Dedifferentiated amniotic fluid mesenchymal stem cell (primary cell): Measurements from ENCODE around the gene DNAH6.
"Not testable (repeated sequence)": the region's sequence is repeated elsewhere in the genome, so short reads cannot be mapped to it uniquely, and the experiment has no call there.

Experiments used
- DNase-seq: peaks from one replicate; pipeline ENCODE4 v3.0.0-alpha.2; 2016; ENCODE audit errors: extremely low spot score

The DNAH6 gene

DNA sequence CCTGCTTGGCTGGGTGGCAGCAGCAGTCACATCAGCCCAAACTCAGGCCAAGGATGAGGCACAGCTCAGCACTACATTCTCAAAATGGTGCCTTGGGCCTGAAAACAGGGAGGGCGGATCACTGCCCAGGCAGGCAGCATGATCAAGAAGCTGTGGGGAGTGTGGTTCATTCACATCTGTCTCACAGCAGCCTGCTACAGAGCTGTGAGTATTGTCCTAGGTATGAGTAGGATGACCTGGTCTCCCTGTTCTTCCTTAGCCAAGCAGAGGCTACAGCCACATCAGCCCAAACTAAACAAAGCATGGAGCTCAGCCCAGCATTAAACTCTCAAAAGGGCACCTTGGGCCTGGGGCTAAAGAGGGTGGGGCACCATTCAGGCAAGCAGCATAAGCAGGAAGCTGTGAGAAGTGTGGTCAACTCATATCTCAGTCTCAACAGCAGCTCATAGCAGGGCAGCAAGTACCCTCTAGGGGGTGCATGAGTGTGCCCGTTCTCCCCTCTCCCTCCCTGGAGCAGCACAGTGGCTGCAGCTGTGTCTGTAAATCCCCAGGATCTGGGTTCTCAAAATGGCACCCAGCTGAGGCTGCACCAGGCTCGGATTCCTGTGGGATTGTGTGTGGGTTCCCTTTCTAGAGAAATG, 225.0 kb downstream of the DNAH6 start:
- no peak for DNase-seq

DNA sequence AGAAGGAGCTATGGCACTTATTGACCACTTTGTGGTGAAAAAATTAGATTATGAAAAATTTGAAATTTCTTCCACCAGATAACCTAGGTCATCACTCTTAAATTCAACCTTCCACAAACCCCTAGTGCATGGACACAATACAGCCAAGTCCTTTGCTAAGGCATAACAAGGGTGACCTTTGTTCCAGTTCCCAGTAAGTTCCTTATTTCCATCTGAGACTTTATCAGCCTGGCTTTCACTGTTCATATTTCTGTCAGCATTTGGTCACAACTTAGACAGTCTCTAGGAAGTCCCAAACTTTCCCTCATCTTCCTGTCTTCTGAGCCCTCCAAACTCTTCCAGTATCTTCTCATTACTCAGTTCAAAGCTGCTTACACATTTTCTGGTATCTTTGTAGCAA, 232.0 kb downstream of the DNAH6 start:
- no peak for DNase-seq

DNA sequence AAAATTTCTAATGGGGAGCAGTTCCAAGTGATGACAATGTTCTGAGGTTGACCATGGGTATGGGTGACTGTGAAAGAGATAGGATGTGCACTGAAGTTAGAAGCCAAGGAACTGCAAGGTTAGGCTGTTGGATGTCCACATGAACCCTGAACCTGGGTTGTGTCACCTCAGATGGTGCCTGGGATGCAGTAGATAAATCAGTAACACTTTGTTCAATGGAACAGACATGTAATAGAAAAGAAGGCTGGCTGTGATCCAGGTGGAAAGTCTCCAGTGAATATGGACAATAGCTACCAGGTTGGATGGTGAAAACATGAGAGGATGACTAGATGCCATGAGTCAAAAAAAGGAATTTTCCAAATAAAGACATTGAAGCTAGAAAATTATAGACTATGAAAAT, 233.1 kb downstream of the DNAH6 start:
- no peak for DNase-seq

- DNase-seq, result no peak
Measured at GRCh38 chr2:84755096-84755495, 238.8 kb downstream of the DNAH6 start.

- no peak for DNase-seq
Measured at GRCh38 chr2:84757648-84758047, 241.3 kb downstream of the DNAH6 start.

- DNase-seq, result no peak
Measured at GRCh38 chr2:84766791-84767190, 250.5 kb downstream of the DNAH6 start.

- no peak for DNase-seq
Measured at GRCh38 chr2:84768840-84769239, 252.5 kb downstream of the DNAH6 start.

DNA sequence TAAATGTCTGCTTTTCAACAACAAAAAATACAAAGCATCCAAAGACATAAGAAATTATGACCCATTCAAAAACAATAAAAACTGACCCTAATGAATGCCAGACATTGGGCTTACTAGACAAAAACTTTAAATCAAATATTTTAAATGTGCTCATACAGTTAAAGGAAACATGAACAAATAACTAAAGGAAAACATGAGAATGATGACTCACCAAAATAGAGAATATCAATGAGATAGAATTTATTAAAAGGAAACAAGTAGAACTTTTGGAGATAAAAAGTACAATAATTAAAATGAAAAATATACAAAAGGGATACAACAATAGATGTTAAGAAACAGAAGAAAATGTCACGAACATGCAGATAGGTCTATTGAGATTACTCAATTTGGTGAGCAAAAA, 254.0 kb downstream of the DNAH6 start:
- DNase-seq, result no peak

- DNase-seq, result no peak
Measured at GRCh38 chr2:84771251-84771650, 255.0 kb downstream of the DNAH6 start.

DNA sequence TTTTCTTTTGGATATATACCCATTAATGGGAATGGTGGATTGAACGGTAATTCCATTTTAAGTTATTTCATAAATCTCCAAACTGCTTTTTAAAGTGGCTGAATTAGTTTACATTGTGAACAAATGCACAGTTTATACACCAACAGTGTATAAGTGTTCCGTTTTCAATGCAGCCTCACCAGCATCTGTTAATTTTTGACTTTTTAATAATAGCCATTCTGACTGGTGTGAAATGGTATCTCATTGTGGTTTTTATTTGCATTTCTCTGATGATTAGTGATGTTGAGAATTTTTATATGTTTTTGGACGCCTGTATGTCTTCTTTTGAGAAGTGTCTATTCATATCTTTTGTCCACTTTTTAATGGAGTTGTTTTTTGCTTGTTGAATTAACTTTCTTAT, 257.3 kb downstream of the DNAH6 start:
- not testable (repeated sequence) for DNase-seq

DNA sequence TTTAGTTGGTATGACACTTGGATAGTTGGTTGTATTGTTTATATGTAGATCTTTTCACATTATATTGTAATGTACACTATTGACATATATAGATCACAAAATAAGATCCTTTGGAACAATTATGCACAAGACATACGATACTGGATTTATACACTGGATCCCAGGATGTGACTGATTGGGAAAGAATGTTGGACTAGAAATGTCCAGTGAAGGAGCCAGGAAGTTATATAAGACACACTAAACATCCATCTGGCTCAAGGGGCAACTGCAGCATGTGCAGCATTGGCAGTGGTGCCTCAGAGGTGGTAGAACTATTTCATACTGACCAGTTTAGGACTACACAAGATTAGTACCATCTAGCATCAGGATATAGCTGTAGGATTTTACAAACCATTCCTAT, 259.7 kb downstream of the DNAH6 start:
- DNase-seq, result no peak

DNA sequence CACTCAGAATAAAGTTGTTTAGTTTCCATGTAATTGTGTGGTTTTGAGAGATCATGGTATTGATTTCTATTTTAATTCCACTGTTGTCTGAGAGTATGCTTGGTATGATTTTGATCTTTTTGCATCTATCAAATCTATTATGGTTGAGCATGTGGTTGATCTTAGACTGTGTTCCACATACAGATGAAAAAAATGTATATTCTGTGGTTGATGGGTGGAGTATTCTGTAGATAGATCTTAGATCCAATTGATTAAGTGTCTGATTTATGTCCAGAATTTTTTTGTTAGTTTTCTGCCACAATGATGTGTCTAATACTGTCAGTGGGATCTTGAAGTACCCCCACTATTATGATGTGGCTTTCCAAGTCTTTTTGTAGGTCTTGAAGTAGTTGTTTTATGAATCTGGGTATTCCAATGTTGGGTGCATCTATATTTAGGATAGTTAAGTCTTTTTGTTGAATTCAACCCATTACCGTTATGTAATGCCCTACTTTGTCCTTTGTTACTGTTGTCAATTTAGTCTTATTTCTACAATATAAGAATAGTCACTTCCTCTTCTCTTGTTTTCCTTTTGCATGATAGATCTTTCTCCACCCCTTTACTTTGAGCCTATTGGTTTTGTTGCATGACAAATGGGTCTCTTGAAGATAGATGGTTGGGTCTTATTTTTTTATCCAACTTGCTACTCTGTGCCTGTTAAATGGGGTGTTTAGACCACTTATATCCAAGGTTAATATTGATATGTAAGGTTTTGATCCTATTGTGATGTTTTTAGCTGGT, 262.8 kb downstream of the DNAH6 start:
- DNase-seq, result no peak

GRCh38 chr2:84779781-84780180, 263.5 kb downstream of the DNAH6 start:
- no peak for DNase-seq

GRCh38 chr2:84781942-84782716, 265.8 kb downstream of the DNAH6 start:
- no peak for DNase-seq

DNA sequence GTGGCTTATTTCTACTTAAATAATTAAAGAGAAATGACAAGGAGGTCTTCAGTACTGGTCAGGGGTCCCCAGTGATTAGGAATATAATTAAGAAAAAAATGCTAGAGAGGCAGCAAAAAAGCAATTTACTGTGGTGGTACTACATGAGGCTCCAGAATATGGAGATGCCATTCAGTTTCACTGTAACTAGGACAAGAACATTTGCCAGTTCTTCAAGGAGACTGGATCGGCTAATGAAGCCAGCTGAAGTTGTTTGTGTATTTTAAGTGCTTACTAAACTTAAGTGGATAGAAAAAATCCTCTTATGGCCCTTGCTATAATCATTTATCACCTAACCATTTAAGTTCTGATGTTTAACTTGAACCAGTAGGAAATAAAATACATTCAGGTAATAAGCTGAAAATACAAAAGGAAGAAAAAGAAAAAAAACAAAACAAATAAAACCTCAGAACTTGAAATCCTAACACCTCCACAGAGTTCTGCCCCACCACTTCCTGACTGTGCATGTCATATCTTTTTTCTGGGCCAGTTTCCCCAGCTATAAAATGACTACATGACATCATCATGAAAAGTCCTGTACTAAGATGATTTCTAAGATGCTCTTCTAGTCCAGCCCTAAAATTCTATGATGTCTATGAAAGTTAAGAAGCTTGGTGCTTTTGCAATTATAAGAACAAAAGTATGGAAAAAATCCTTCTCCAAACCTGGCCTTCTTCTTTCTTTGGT, 266.6 kb downstream of the DNAH6 start:
- DNase-seq, result no peak

- DNase-seq, result no peak
Measured at GRCh38 chr2:84785950-84786349, 269.7 kb downstream of the DNAH6 start.

DNA sequence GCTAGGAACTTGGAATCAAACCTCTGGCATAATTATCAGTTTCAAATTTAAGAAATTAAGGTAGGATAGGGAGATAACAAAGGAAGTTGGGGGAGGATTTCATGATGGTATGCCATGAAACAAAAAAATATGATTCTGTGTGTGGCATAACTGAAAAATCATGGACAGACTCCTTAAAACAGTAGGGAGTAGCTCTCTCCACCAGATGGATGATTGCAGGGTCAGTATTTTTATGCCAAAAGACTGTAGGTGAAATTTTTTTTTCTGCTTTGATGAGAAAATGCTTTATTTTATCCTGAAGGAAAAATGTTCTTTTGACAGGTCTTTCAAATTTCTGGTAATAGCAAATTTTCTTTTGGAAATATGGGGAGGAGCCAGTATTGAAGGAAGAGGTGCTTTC, 270.3 kb downstream of the DNAH6 start:
- DNase-seq, result no peak

DNA sequence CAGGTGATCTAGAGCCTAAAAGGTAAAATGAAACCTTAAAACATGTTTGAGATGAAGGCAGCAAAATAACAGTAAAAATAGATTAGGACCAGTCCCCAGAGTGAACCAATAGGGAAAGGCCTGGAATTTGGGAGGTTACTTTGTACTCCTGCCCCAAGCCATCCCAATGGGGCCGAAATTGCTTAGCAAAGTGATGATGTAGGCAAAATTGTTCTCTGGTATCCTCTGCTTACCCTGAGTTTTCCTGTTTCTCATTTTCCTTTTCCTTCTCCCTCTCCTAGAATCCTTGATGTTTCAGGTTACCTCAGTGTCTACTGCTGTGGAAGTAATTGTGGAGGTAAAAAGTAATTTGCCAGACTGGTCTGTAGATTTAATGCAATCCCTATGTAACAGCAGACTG, 271.7 kb downstream of the DNAH6 start:
- no peak for DNase-seq

DNA sequence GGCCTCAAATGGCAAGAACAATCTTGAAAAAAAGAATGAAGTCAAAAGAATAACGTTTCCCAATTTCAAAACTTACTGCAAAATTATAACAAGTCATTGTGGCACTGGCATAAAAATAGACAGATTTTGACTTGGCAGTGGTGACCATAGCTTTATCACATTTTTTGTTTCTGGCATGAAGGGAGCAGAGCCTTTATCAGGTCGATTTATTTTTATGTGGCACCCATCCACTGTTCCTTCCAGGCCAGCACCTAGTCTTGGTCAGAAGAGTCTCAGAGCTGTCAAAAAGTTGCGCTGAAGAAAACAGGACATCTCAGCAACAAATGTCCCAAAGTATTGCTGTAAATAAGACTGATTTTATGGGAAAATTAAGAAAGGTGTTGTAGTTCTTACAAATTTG, 272.2 kb downstream of the DNAH6 start:
- DNase-seq, result no peak

DNA sequence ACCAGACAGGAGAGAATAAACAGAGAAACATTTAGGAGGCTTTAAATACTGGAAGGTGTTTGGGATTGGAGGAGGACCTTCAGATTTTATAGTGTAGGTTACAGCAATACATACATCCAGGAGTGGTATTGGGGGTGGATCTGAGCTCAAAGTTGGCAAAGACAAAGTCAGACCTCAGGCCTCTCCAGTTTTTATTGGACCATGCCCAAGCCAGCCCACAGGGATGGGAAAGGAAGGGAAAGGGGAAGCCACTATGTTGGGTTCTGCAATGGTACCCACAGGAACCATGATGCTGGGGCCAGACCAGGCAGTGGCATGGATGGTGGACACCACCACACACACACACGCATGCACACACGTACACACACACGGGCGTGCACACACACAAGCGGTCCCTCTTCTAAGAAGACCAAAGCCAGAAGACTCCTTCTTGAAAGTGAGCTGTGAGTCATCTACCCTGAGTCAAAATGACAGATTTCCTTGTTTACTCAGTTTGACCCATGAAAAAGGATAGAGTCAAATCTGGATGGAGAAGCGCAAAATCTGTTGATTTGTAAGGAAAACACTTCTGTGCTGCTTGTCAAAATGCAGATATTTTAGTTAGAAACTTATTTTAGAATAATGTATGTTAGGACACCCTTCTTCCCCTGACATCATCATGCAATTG, 276.7 kb downstream of the DNAH6 start:
- DNase-seq, result no peak

DNA sequence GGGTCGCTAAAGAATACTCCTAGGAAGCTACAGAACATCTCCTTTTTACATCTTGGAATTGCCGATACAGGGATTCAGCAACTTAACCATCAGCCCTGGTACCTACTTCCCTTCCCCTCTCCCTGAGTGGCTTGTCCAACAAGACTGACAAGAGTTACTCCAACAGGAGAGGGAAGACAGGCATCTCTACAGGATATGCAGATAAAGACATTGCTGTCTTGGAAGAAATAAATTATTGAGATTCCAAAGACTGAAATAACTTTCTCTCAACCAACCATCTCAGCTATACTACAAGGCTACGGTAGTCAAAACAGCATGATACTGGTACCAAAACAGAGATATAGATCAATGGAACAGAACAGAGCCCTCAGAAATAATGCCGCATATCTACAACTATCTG, 277.3 kb downstream of the DNAH6 start:
- DNase-seq, result no peak

DNA sequence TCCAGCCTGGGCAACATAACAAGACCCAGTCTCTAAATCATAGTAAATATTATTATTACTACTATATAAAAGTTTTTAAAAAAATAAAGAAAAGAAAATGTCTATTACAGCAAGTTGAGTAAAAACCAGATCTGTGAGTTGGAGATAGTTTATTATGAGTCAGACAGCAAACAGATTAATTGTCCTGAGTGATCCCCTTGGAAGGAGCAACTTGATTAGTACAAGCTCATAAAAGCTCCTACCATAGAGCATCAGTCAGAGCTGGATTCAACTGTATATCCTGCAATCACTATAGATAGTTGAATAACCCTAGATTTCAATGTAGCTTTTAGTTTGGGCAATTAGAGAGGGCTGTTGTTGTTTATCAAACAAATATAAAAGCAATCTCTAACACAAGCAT, 280.5 kb downstream of the DNAH6 start:
- DNase-seq, result no peak
